NCI-H345 treated with DMSO at 0.1 percent for 48 hours (cell line): ENCODE results near the gene HPD.
"Not testable (repeated sequence)": the region's sequence is repeated elsewhere in the genome, so short reads cannot be mapped to it uniquely, and the experiment has no call there.

Experiments used
- DNase-seq: peaks from one replicate; lab custom pipeline; 2025; ENCODE audit not compliant: unreplicated experiment; lab: John Stamatoyannopoulos, UW

The HPD gene

GRCh38 chr12:121858662-121859572, at the start of gene HPD:
TSS of gene HPD (minus strand) at chr12:121858859. CDS start at chr12:121858823, 36 bp downstream.
- no peak for DNase-seq

- no peak for DNase-seq
Measured at GRCh38 chr12:121905746-121906145, 47.1 kb upstream of the HPD start.

GRCh38 chr12:121903202-121903601, 44.5 kb upstream of the HPD start:
- DNase-seq = no peak

- no peak for DNase-seq
Measured at GRCh38 chr12:121899590-121899989, 40.9 kb upstream of the HPD start.

GRCh38 chr12:121898287-121898686, 39.6 kb upstream of the HPD start:
- no peak for DNase-seq

GRCh38 chr12:121894633-121895032, 36.0 kb upstream of the HPD start:
- no peak for DNase-seq

- peak; percentile 2 for DNase-seq
Measured at GRCh38 chr12:121893961-121894460, 35.4 kb upstream of the HPD start.

GRCh38 chr12:121892673-121893561, 34.3 kb upstream of the HPD start:
- DNase-seq = no peak

- DNase-seq = not testable (repeated sequence)
Measured at GRCh38 chr12:121889661-121890060, 31.0 kb upstream of the HPD start.

GRCh38 chr12:121889274-121889624, 30.6 kb upstream of the HPD start:
- no peak for DNase-seq

- DNase-seq = peak; percentile 90
Measured at GRCh38 chr12:121888478-121889273, 30.0 kb upstream of the HPD start, which contains the start of gene PSMD9. TSS of gene PSMD9 (plus strand) at chr12:121888790. CDS start at chr12:121888857, 67 bp downstream.

GRCh38 chr12:121888083-121888477, 29.4 kb upstream of the HPD start:
- DNase-seq = no peak

- not testable (repeated sequence) for DNase-seq
Measured at GRCh38 chr12:121885129-121885528, 26.5 kb upstream of the HPD start.

- DNase-seq = no peak
Measured at GRCh38 chr12:121883315-121883660, 24.6 kb upstream of the HPD start.

- DNase-seq = not testable (repeated sequence)
Measured at GRCh38 chr12:121876080-121876447, 17.4 kb upstream of the HPD start.

- no peak for DNase-seq
Measured at GRCh38 chr12:121875582-121875981, 16.9 kb upstream of the HPD start.

- DNase-seq = no peak
Measured at GRCh38 chr12:121874071-121874470, 15.4 kb upstream of the HPD start.

- DNase-seq = no peak
Measured at GRCh38 chr12:121873216-121873569, 14.5 kb upstream of the HPD start.

GRCh38 chr12:121872546-121873215, 14.0 kb upstream of the HPD start:
- no peak for DNase-seq

- DNase-seq = no peak
Measured at GRCh38 chr12:121871467-121871866, 12.8 kb upstream of the HPD start.
